Measurements from ENCODE around the gene NPR3.
"Not testable (repeated sequence)": the region's sequence is repeated elsewhere in the genome, so short reads cannot be mapped to it uniquely, and the experiment has no call there.

The NPR3 gene

DNA sequence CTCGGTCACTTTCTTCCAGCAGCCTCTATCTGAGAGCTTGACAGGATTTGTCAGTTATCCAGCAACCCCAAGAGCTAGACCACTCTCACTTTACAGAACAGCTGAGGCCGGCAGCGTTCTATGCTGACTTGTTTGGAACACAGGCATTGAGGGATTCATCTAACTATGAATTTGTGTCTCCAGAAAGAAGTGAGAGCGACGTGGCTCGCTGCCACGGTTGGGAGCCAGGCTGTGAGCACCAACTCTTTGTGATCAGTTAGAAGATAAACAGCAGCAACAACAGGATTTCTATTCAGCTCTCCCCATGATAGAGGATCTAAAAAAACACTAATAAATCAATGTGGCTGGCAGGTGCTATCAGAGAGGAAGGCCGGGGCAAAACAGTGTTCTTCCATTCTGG, 58.6 kb downstream of the NPR3 start:
- DNase-seq: no peak

DNA sequence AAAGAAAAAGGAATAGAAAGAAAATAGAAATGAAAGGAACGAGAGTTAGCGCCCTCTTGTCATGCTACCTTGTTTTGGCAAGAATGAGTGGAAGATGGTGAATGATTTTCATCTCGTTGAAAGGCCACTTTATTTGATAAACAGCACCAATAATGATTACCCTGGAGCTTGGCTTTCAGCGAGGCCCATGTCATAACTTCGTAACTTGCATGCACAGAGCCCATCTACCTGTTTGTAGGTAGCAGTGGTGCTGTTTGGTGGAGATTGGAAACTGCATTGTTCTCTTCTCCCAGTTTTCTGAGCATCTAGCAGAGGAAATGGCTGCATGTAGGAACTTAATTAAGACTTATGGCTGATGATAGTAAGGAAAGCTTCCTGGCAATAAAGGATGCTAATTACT, 59.3 kb downstream of the NPR3 start:
- no peak for DNase-seq

DNA sequence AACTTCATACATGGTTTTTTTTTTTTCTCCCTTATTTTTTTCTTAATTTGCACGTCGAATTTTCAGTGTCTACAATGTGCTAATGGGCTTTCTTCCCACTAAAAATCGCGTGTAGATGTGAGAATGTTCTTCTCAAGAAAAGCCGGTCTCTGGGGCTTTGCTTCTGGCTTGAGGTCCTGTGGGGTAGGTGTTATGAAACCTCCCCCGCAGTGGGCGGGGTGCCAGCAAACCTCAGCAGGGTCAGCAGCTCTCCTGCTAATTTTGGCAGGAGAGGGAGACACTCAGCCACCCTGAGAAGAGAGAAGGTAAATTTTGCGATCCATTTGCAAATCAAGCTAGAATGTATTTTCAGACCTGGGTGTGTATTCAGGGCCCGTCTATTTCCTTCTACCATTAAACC, 59.9 kb downstream of the NPR3 start:
- DNase-seq: no peak

DNA sequence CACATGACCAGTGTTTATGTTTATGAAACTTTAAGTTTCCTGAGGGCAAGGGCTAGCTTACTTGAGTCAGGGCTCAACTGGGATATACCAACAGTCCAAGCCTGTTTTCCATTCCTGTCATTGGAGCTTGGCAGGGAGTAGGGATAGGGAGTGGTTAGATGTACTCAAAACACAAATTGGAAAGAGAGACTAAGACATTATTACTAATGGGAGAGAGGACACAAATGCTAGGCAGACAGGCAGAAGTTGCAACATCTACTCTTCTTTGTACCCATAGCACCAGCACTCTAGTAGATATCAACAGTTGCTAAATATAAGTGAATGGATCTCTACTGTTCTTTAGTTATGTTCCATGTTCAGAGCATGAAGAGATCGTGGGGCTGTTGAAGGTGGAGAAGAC, 62.8 kb downstream of the NPR3 start:
- no peak for DNase-seq

DNA sequence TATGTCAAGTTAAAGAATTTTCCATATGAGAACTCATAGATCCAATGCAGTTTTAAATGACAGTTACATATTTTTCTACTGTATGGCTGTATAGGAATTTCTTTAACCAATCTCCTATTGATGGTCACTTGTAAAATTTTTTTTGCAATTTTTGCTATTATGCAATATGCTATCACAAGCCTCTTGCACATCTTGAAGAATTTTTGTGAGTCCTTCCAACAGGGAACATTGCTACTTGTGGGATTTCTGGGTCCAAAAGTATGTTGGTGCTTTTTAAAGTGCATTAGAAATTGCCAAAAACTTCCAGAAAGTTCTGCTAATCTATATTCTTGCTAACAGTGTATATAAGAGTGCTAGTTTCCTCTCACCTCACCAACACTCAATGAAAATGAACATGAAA, 65.1 kb downstream of the NPR3 start:
- DNase-seq: no peak

DNA sequence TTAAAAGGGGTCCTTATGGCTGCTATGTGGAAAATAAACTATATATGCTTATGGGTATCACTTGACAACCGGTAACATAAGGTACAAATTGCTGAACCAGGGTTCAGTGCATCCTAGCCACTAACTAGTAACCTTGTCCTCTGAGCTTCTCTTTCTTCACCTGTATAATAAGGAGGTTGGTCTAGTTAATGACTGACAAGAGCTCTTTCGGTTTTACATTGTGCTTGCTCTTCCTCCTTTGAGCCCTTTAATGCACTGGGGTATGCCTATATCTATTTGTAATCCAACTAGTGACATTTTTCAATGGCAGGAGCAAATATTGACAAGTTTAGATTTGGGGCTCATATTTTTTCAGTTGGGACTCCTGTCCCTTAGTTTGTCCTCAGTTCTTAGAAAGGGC, 66.1 kb downstream of the NPR3 start:
- no peak for DNase-seq

DNA sequence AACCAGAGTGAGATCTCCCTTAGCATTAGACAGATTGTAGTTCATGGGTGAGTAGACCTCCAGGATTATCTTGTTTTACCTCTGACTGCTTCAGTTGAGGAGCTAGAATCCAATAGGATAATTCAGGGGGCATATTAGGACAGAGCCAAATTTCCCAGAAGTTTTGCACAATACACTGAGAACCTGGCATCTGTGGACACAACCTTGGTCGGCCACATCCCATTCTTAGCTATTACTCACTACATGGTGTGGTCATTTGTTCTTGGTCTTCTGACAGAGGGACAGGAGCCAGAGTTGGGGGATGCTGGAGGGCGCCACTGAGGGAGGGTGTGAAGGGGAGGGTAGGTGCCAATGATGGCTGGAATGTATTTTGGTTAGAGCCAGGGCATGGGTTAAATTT, 66.6 kb downstream of the NPR3 start:
- no peak for DNase-seq

DNA sequence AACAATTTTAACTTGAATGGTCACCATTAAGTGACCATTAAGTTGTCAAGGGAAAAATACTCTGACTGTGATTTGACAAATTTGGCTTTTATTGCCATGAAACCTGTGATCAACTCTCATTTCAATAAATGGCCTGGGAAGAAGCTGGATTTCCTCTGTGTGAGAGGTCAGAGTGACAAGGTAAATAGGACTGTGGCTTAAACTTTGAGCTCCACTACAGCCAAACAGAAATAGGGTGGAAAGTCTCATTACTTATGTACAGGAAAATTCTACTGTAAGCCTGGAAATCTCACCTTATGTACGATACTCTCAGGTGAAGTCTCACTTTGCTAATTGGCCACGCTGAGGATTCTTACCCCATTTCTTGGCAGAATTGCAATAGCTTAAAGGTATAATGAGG, 67.3 kb downstream of the NPR3 start:
- DNase-seq: no peak

DNA sequence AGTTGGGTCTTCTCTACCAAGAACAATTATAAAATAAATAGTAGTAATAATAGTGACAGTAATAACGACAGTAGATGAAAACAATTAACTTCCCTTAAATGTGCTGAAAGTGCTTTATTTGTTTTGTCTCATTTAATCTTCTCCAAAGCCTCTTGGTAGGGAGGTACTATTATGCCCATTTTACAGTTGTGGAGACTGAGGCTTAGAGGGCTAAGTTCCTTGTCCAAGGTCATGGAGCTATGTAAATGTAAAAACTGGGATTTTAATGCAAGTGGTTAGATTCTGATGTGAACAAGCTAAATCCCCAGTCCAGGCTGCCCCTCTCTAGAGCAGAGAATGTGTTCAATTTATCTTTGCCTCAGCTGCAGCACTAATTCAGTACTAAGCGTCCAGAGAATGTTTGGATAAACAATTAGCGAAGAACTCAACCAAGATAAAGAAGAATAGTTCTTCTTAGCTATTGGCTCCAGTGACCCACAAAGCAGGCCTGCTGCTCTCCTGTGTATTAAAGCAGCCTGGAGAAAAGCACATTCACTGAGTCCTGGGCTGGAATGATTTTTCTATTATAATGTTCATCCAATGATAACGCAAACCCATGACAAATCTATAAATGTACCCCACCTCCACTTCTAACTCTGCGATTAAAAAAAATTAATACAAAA, 68.8 kb downstream of the NPR3 start:
- no peak for DNase-seq

DNA sequence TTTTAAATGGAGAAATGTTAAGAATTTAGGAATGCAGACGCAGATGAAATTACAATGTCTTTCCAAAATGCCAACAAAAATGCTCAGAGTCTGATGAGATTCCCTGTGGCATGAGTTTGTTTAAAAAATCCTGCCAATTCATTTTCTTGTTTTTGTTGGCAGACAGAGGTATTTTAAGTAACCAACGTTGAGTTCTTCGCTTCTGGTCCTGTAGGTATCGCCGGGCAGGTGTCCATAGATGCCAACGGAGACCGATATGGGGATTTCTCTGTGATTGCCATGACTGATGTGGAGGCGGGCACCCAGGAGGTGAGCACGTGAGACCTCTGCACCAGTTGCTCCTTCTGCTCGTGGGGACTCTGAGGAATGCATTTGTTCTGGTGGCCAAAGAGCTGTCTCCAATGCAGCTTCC, 69.4 kb downstream of the NPR3 start:
- DNase-seq: no peak

DNA sequence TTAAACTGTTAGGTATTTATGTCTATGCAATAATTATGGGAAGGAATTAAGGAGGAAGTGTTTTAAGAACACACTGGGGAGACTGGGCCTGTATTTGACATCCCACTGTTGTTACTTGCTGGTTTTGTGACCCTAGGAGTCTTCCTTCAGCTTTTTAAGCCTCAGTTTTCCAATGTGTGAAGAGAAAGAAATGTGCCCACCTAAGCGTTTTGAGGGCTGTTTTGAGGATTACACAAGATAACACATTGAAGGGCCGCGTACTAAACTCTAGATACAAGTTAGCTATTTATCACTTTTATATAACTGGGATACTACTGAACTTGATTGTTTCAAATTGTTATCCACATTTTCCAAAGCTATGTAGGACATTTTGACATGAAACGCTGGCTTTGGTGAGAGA, 72.5 kb downstream of the NPR3 start:
- no peak for DNase-seq

DNA sequence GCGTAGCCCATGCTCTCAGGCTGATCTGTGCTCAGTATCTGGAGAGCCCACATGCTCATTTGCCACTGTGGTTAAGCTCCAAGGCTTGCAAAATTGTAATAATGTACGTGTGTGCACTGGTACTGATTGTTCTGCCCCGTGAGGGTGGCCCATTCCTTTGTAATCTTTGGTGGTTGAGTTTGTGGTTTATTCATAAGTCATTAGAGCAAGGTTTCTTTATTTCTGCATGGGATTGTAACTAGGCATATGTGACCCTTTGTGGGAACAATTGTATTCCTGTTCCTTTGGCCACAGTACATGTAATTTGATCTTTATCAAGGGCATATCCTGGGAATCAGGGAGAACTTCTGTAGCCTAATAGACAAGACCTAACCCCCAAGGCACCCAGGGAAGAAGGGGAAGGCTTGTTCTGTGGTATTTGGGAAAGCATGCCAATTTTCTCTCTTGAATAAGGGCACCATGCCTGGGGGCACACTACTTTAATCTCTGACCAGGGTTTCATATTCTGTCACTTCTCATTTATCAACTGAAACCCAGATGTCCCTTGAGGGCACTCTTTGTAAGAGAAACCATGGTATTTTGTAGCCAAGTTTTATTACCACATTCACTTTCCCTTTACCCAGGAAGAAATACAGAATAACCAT, 74.6 kb downstream of the NPR3 start:
- DNase-seq: no peak

DNA sequence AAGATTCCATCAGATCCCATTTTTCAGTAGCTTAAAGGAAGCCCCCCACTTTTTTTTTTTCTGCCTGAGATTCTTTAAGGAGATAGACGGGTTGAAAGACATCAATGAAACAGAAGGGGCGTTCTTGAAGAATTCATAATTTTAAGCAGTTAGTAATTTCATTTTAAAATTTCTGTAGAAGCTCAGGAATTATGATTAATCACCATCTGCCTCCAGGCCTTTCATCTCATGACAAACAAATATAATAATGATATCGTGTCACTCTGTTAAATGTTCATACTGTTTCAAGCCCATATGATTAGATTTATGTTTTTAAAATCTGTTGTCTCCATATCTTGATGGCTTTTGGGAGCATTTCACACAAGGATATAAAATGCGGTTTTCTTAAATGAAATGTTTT, 75.2 kb downstream of the NPR3 start:
- DNase-seq: no peak

DNA sequence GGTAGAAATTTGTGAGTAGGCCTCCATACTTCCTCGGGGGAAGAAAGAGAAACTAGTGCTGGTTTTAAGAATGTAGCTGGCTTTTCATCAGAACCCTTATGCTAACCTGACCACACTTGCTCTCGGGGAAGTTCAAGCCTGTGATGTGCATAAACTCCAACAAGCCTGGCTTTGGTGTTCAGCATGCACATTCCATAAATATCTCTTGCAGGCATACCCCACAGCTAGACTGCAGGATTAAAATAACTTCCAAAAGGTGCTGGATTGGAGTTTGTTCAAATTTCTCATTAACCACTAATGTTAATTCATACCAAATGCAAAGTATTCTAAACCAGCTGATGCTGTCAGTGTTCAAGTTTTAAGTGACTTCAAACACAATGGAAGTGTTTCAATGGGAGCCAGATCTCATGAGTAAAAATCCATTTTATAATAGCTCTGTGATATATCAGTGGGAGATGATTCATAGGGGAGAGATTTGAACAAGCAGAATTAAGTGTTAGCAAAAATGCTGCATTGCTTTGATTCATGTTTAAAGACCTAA, 79.4 kb downstream of the NPR3 start:
- no peak for DNase-seq

DNA sequence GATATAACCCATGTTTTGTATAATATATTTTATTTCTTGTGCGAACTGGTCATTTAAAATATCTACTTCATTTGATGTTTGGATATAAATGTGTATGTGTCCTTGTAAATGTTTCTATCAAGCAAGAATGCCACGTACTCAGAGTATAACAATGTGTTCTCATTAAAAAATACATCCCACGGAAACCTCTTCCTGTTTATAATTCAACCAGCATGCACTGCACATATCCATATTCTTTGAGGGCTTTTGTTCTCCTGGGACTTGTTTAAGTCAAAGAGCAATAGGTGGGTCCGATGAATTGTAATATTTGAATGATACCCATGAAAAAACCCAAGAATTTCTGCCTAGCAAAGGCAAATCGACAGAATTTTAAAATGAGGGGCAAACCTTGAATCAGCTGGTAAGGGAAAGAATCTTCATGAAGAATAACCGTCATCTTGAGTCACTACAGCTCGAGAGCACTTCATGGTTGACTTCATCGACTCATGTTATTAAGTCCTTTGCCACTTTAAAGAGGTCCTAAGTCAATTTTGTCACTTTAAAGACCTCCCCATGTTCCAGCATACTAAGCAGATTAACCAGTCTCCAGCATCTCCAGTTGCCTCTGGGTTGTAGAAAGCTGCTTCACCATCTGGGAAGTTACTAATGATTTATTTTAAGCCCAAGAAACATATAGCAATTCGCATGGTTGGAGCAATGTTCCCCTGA, 80.6 kb downstream of the NPR3 start:
- DNase-seq: no peak

DNA sequence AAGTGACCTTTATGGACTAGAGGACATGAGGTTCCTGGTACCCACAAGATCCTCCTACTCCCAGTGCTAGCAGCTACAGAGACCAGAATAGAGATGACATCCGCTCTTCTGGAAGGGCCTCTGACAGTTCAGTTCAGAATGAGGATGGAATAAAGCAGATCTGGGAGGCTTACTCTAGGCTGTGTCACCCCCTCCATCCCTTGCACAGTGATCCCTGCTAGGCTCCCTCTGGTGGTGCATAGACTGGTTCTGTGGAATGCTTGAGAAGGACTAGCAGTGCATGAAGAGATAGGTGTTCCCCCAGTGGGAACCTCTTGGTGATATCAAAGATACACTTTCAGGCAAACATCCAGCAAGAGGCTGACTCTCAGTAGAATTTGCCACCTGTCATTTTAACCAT, 83.0 kb downstream of the NPR3 start:
- no peak for DNase-seq

DNA sequence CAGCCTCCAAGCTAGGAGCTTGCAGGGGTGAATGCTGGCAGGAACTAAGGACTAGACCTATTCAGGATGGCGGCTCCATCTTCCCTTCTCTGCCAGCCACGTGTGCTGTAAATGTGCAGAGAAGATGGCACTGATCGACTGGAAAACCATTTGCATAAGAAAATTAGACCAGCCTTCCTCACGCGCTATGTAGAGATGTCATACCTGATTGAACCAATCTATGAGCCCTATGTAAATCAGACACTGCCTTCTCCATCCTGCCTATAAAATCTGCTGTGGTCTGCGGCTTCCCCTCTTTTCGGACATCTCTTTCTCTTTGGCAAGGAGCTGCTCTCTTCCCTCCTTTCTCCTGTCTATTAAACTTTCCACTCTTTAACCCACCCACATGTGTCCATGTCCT, 91.6 kb downstream of the NPR3 start:
- no peak for DNase-seq

DNA sequence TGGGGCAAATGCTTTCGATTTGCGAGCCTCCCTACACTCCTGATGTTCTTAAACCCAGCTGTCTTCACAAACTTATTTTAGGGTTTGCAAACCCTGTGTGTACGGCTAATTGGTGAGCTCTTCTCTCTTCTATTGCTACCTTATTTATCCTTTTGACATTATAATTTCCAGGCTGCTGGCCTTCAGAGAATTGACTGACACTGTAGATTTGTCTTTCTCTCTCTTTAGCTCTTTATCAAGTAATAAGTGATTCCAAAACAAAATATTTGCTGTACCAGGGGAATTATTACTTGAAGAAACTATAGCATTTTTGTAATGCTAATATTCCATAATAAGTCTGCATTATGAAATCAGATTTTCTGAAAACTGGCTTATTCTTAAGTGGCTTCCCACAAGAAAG, 92.5 kb downstream of the NPR3 start:
- no peak for DNase-seq

DNA sequence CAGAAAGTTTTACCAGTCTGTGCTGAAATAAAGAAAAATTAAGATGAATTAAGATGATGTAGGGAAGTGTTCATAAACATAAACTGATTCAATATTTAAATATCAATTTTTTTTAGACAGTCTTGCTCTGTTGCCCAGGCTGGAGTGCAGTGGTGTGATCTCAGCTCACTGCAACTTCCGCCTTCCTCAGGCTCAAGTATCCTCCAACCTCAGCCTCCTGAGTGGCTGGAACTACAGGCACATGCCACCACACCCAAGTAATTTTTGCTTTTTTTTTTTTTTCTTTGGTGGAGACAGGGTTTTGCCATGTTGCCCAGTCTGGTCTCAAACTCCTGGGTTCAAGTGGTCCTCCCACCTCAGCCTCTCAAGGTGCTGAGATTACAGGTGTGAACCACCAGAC, 94.3 kb downstream of the NPR3 start:
- DNase-seq: not testable (repeated sequence)

DNA sequence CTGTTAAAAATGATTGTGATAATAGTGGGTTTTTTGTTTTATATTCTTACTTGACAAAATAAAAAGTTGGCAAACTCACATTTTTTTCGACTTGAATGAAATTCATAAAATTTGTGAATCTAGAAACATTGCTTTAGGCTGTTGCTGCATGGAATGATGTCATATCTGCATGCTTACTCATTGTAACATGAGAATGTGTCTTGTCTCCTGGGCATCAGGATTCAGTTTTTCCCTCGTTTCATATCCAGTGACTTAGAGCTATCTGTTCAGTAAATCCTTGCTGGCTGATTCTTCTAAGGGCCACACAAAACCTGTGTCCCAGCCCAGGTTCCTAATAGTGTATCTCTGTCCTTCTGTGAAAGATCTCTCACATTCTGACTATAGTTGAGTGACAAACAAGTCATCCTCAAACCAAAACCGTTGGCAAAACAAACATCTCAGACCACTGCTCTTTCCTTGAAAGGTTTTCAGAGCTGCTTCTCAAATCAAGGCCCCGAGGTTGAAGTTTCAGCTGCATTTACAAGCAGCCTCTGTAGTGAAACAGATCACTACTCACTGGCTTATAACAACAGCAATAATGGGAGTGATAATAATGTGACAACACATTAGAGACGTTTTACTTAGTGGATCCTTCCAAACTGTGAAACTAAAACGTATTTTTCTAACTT, 95.0 kb downstream of the NPR3 start:
- no peak for DNase-seq

DNA sequence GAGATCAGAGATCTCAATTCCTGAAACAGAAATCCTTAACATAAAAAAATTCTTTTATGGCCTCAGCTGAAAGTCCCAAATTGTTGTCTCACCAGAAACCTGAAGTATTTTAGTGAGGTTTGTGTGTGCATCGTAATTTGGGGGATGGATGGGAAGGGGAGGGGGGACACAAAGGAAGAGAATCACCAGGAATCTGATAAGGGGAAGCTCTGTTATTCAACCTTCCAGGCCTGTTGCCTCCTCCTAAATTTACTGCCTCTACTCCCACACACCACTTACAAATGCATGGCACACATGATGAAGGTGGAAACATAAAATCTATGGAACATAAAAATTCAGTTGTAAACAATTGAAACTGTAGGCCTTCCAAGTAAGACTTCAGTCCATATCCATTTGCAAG, 97.7 kb downstream of the NPR3 start:
- no peak for DNase-seq

DNA sequence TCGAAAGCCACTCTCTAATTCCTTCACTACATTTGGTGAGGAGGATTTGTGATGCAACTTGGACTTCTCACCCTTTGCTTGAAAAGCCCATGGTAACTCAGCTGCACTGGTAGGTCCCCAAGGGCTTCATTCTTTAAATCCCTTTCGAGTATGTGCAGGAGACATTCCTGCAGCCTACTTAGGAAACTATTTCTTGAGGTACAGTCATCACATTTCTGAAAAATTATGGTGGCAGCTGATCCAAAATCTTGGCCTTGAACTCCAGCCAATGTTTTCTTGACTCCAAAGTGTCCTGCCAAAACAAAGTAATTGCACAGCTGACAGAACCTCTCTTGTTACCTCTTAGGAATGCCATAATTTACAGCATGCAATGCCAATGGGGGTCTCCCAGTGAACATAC, 99.7 kb downstream of the NPR3 start:
- DNase-seq: no peak

DNA sequence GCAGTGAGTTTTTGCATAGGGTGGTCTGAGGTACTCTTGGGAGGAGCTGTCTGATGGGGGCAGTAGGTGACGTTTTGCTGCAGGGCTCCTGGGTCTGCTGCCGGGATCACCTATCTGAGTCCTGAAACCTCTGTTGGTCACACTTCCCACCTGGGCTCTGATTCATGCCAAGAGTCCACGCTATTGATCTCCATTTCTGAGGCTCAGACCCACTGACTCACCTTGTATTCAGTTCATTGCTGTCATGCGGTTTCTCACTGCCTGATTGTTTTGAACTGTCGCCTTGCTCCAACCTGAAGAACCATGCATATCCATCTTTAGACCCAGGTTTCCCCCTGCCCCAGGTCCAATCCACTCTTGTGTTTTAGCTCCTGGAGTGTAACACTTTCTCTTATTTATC, 101.3 kb downstream of the NPR3 start:
- DNase-seq: no peak

DNA sequence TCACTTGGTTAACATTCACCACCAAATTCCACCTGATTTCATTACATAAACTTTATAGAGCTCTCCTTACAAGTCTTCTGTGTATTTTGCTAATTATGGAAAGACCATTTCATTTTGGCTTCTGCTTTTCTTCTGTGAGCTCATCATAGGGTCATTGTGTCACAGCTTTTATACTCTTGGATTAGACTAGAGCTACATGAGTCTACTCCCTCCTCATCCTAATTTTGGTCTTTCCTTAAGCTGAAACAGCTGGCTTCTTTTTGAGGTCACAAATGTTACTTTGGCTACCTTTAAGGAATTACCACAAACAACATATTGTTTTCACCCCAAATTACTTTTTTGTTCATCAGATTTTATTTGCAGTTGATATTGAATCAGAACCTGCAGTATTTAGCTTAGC, 103.0 kb downstream of the NPR3 start:
- DNase-seq: no peak

Data from activated CD4-positive, alpha-beta T cell treated with anti-CD3 and anti-CD28 coated beads for 1 hour (primary cell).